GM04504 (cell line): ENCODE results near the gene CDCA7L.
"Not testable (repeated sequence)": the region's sequence is repeated elsewhere in the genome, so short reads cannot be mapped to it uniquely, and the experiment has no call there.

Experiments
- DNase-seq: peaks from one replicate; pipeline ENCODE4 v3.0.0-alpha.2; 2012; ENCODE audit warnings: low read depth

The CDCA7L gene

GRCh38 chr7:21910253-21910652, 35.4 kb downstream of the CDCA7L start:
- DNase-seq, result no peak

- DNase-seq, result no peak
Measured at GRCh38 chr7:21908746-21909145, 37.0 kb downstream of the CDCA7L start.

GRCh38 chr7:21903020-21903786, 42.5 kb downstream of the CDCA7L start:
- DNase-seq, result no peak

- DNase-seq, result peak; percentile 28
Measured at GRCh38 chr7:21902240-21902639, 43.5 kb downstream of the CDCA7L start.

- no peak for DNase-seq
Measured at GRCh38 chr7:21898265-21898930, 47.3 kb downstream of the CDCA7L start.

GRCh38 chr7:21893401-21893800, 52.3 kb downstream of the CDCA7L start:
- no peak for DNase-seq

- DNase-seq, result no peak
Measured at GRCh38 chr7:21891291-21891690, 54.4 kb downstream of the CDCA7L start.

- DNase-seq, result no peak
Measured at GRCh38 chr7:21887779-21888178, 57.9 kb downstream of the CDCA7L start.

GRCh38 chr7:21887353-21887752, 58.3 kb downstream of the CDCA7L start:
- DNase-seq, result no peak

GRCh38 chr7:21886396-21886795, 59.3 kb downstream of the CDCA7L start:
- DNase-seq, result no peak

- DNase-seq, result no peak
Measured at GRCh38 chr7:21884496-21884895, 61.2 kb downstream of the CDCA7L start.

- not testable (repeated sequence) for DNase-seq
Measured at GRCh38 chr7:21883501-21883900, 62.2 kb downstream of the CDCA7L start.

- no peak for DNase-seq
Measured at GRCh38 chr7:21883069-21883468, 62.6 kb downstream of the CDCA7L start.

GRCh38 chr7:21869785-21870402, 75.8 kb downstream of the CDCA7L start:
- no peak for DNase-seq

GRCh38 chr7:21868576-21868850, 77.2 kb downstream of the CDCA7L start:
- DNase-seq, result no peak

- DNase-seq, result no peak
Measured at GRCh38 chr7:21867816-21868575, 77.7 kb downstream of the CDCA7L start.

GRCh38 chr7:21867226-21867625, 78.5 kb downstream of the CDCA7L start:
- DNase-seq, result no peak

GRCh38 chr7:21866731-21867130, 79.0 kb downstream of the CDCA7L start:
- no peak for DNase-seq

GRCh38 chr7:21865631-21866204, 80.0 kb downstream of the CDCA7L start:
- DNase-seq, result not testable (repeated sequence)

- DNase-seq, result no peak
Measured at GRCh38 chr7:21851559-21851967, 94.1 kb downstream of the CDCA7L start.
